Neural cell (in vitro differentiated cells): ENCODE data around the gene SPATA32. TPM values are rescaled to one million over a fixed set of nuclear protein-coding genes. Genes with fewer than 3 reads are reported as not detected.

Source experiments
- H2AFZ ChIP-seq: fragments of 200-600, 300-800 bp; sonication (generic), shearing (Covaris generic); 2 replicates; pipeline ENCODE4 v1.6.0; 2014; ENCODE audit warnings: low read depth, mild to moderate bottlenecking, antibody characterized with exemption, low read length, moderate library complexity
- H3F3A ChIP-seq: fragments of 200-600 bp; shearing (Covaris generic); 2 replicates; pipeline ENCODE4 v1.6.1; 2016; ENCODE audit warnings: mild to moderate bottlenecking, moderate library complexity, mixed read lengths, antibody characterized with exemption, low read length; ENCODE audit not compliant: insufficient read depth, poor library complexity, severe bottlenecking
- H3K27ac ChIP-seq: fragments of 200-600, 300-800 bp; sonication (generic), shearing (Covaris generic); 2 replicates; pipeline ENCODE4 v1.5.1; 2014; ENCODE audit warnings: mild to moderate bottlenecking, low read length, moderate library complexity
- H3K27me3 ChIP-seq: fragments of 300-800, 200-600 bp; sonication (generic), shearing (Covaris generic); 2 replicates; pipeline ENCODE4 v1.6.0; 2014; ENCODE audit warnings: mild to moderate bottlenecking, low read depth, low read length, moderate library complexity; ENCODE audit not compliant: insufficient read depth
- H3K36me3 ChIP-seq: fragments of 300-800, 200-600 bp; sonication (generic), shearing (Covaris generic); 2 replicates; pipeline ENCODE4 v1.5.1; 2014; ENCODE audit warnings: mild to moderate bottlenecking, antibody characterized with exemption, low read length, moderate library complexity; ENCODE audit not compliant: insufficient read depth
- H3K4me2 ChIP-seq: fragments of 300-800, 200-600 bp; sonication (generic), shearing (Covaris generic); 2 replicates; pipeline ENCODE4 v1.6.0; 2014; ENCODE audit warnings: mild to moderate bottlenecking, low read length
- H3K4me3 ChIP-seq: fragments of 300-800, 200-600 bp; sonication (generic), shearing (Covaris generic); 2 replicates; pipeline ENCODE4 v1.5.1; 2014; ENCODE audit warnings: mild to moderate bottlenecking, low read length, moderate library complexity
- H3K79me2 ChIP-seq: fragments of 200-600 bp; shearing (Covaris generic); replicated peaks from 2 replicates; pipeline ENCODE4 v1.6.0; 2014; ENCODE audit warnings: mild to moderate bottlenecking, low read length, moderate library complexity; ENCODE audit not compliant: insufficient read depth
- H3K9ac ChIP-seq: fragments of 300-800, 200-600 bp; sonication (generic), shearing (Covaris generic); 2 replicates; pipeline ENCODE4 v1.6.1; 2016; ENCODE audit warnings: mild to moderate bottlenecking, low read length, mixed read lengths
- H3K9me2 ChIP-seq: fragments of 200-600 bp; shearing (Covaris generic); 2 replicates; pipeline ENCODE4 v1.6.1; 2016; ENCODE audit warnings: mild to moderate bottlenecking, low read length, mixed read lengths; ENCODE audit not compliant: insufficient read depth
- H3K9me3 ChIP-seq: fragments of 200-600, 300-800 bp; sonication (generic), shearing (Covaris generic); 2 replicates; pipeline ENCODE4 v1.6.1; 2016; ENCODE audit warnings: mild to moderate bottlenecking, mixed run types, low read length, moderate library complexity, mixed read lengths
- H4K20me1 ChIP-seq: fragments of 200-600 bp; shearing (Covaris generic); 2 replicates; pipeline ENCODE4 v1.6.1; 2016; ENCODE audit warnings: mild to moderate bottlenecking, mixed run types; ENCODE audit not compliant: insufficient read depth
- CTCF ChIP-seq: fragments of 450-650 bp; IDR thresholded peaks from 2 replicates; pipeline ENCODE4 v1.5.1; 2014; ENCODE audit warnings: antibody characterized with exemption, mild to moderate bottlenecking, moderate library complexity; ENCODE audit not compliant: poor library complexity, severe bottlenecking
- EP300 ChIP-seq: fragments of 450-650 bp; conservative IDR thresholded peaks from 2 replicates; pipeline ENCODE4 v1.6.1; 2014; ENCODE audit warnings: antibody characterized with exemption, mild to moderate bottlenecking, moderate library complexity; ENCODE audit not compliant: poor library complexity, severe bottlenecking
- EZH2 ChIP-seq: fragments of 200-600, 300-800 bp; shearing (Covaris generic), sonication (generic); IDR thresholded peaks from 2 replicates; pipeline ENCODE4 v1.6.1; 2014; ENCODE audit warnings: antibody characterized with exemption, low read length, borderline replicate concordance, mild to moderate bottlenecking; ENCODE audit not compliant: insufficient read depth, poor library complexity, severe bottlenecking
- MXI1 ChIP-seq: fragments of 450-650 bp; conservative IDR thresholded peaks from 2 replicates; pipeline ENCODE4 v1.6.1; 2014; ENCODE audit warnings: antibody characterized with exemption, mild to moderate bottlenecking; ENCODE audit not compliant: poor library complexity, severe bottlenecking
- POLR2AphosphoS5 ChIP-seq: IDR thresholded peaks from 2 replicates; pipeline ENCODE4 v1.6.1; 2012
- RAD21 ChIP-seq: fragments of 450-650 bp; conservative IDR thresholded peaks from 2 replicates; pipeline ENCODE4 v1.6.1; 2014; ENCODE audit warnings: antibody characterized with exemption, mild to moderate bottlenecking, moderate library complexity
- REST ChIP-seq: IDR thresholded peaks from 2 replicates; pipeline ENCODE4 v1.6.1; 2012; ENCODE audit warnings: borderline replicate concordance
- SMC3 ChIP-seq: fragments of 450-650 bp; conservative IDR thresholded peaks from 2 replicates; pipeline ENCODE4 v1.6.1; 2014; ENCODE audit warnings: antibody characterized with exemption, mild to moderate bottlenecking, moderate library complexity; ENCODE audit not compliant: poor library complexity
- TAF1 ChIP-seq: IDR thresholded peaks from 2 replicates; pipeline ENCODE4 v1.6.1; 2012; ENCODE audit warnings: low read depth
- polyA plus RNA-seq: library from polyadenylated mRNA; depleted of rRNA; stranded (reverse); fragments of >200 nt; gene quantifications from 2 replicates; pipeline ENCODE4 v1.2.3, GENCODE V29; 2014

The SPATA32 gene
- polyA plus RNA-seq, 1 donor from 2014 or later: not detected

- Histone ChIP-seq H3K27ac (no peak overlapping the region), H3K9me2 (no peaks in the 10 kb centered on the region), H3K4me2 (no peak overlapping the region), H2AFZ (no peak overlapping the region), H3K27me3 (peaks cover 41% of the 10 kb centered on the region), H3K9ac (no peak overlapping the region), H3K79me2 (no peaks in the 10 kb centered on the region), H3K4me3 (no peak overlapping the region), H4K20me1 (no peaks in the 10 kb centered on the region), H3K9me3 (no peaks in the 10 kb centered on the region), H3K36me3 (no peaks in the 10 kb centered on the region), H3F3A (no peaks in the 10 kb centered on the region)
- TF ChIP-seq RAD21 (no peak), SMC3 (no peak), REST (no peak), TAF1 (no peak), POLR2AphosphoS5 (no peak), EP300 (no peak), EZH2 (no peak), MXI1 (no peak), CTCF (no peak)
Observed at GRCh38 chr17:45224671-45225050, 37.2 kb downstream of the SPATA32 start.

GRCh38 chr17:45223539-45224528 lies 38.1 kb downstream of the SPATA32 start:
- no peak overlapping the region for H2AFZ ChIP-seq
- no peaks in the 10 kb centered on the region for H4K20me1 ChIP-seq
- no peak overlapping the region for H3K4me2 ChIP-seq
- no peaks in the 10 kb centered on the region for H3K9me2 ChIP-seq
- peaks cover 42% of the 10 kb centered on the region for H3K27me3 ChIP-seq
- no peak overlapping the region for H3K27ac ChIP-seq
- H3F3A ChIP-seq: no peaks in the 10 kb centered on the region
- TF ChIP-seq REST (no peak), MXI1 (no peak), POLR2AphosphoS5 (no peak), EP300 (no peak), SMC3 (no peak), RAD21 (no peak), EZH2 (no peak), CTCF (no peak), TAF1 (no peak)
- no peaks in the 10 kb centered on the region for H3K79me2 ChIP-seq
- no peaks in the 10 kb centered on the region for H3K36me3 ChIP-seq
- H3K9ac ChIP-seq: no peak overlapping the region
- H3K9me3 ChIP-seq: no peaks in the 10 kb centered on the region
- H3K4me3 ChIP-seq: no peak overlapping the region
